C4-2B (cell line): ENCODE data around the gene VWF.

Experiments used
- CTCF ChIP-seq: fragments of 450-650 bp; conservative IDR thresholded peaks from 2 replicates; pipeline ENCODE4 v1.5.1; 2017; ENCODE audit warnings: mild to moderate bottlenecking
- ZFX ChIP-seq: fragments of 450-650 bp; IDR thresholded peaks from 2 replicates; pipeline ENCODE4 v1.6.1; 2017

- TF ChIP-seq CTCF (no peak), ZFX (no peak)
Measured at GRCh38 chr12:5912011-5912410, 212.5 kb downstream of the VWF start.
